Mesendoderm (in vitro differentiated cells): Measurements from ENCODE around the gene SMIM30.
A peak's percentile ranks its signal among the peaks of the same experiment; 100 is the strongest.

ENCODE experiments used
- DNase-seq: peaks from one replicate; pipeline ENCODE4 v3.0.0; 2013
- H2AK5ac ChIP-seq: 2 replicates; pipeline ENCODE4 v1.6.1; 2013; ENCODE audit warnings: low read length, inconsistent platforms
- H2BK120ac ChIP-seq: 2 replicates; pipeline ENCODE4 v1.6.1; 2013; ENCODE audit warnings: low read depth, mild to moderate bottlenecking, low read length, moderate library complexity, mixed read lengths
- H2BK15ac ChIP-seq: replicated peaks from 2 replicates; pipeline ENCODE4 v1.6.1; 2013; ENCODE audit warnings: low read depth, mild to moderate bottlenecking, moderate library complexity
- H2BK5ac ChIP-seq: 2 replicates; pipeline ENCODE4 v1.6.1; 2013; ENCODE audit warnings: low read length, inconsistent platforms
- H3K18ac ChIP-seq: 2 replicates; pipeline ENCODE4 v1.6.1; 2013; ENCODE audit warnings: mild to moderate bottlenecking, low read length, mixed read lengths
- H3K23ac ChIP-seq: one replicate; pipeline ENCODE4 v1.6.1; 2013; ENCODE audit warnings: low read length
- H3K27ac ChIP-seq: 2 replicates; pipeline ENCODE4 v1.5.1; 2013; ENCODE audit warnings: low read depth, mild to moderate bottlenecking, inconsistent platforms, low read length, moderate library complexity
- H3K27me3 ChIP-seq: 2 replicates; pipeline ENCODE4 v1.6.1; 2013; ENCODE audit warnings: low read length, control low read depth, mild to moderate bottlenecking, inconsistent platforms; ENCODE audit not compliant: insufficient read depth, poor library complexity
- H3K36me3 ChIP-seq: 2 replicates; pipeline ENCODE4 v1.6.1; 2013; ENCODE audit warnings: low read length, inconsistent platforms; ENCODE audit not compliant: control insufficient read depth, insufficient read depth
- H3K4ac ChIP-seq: one replicate; pipeline ENCODE4 v1.6.1; 2013; ENCODE audit warnings: low read depth, mild to moderate bottlenecking, low read length, moderate library complexity
- H3K4me1 ChIP-seq: 2 replicates; pipeline ENCODE4 v1.6.1; 2013; ENCODE audit warnings: low read depth, low read length, inconsistent platforms; ENCODE audit not compliant: control insufficient read depth
- H3K4me2 ChIP-seq: 2 replicates; pipeline ENCODE4 v1.6.1; 2013; ENCODE audit warnings: low read length
- H3K4me3 ChIP-seq: 2 replicates; pipeline ENCODE4 v1.5.1; 2013; ENCODE audit warnings: mild to moderate bottlenecking, low read length
- H3K56ac ChIP-seq: one replicate; pipeline ENCODE4 v1.6.1; 2013; ENCODE audit warnings: low read length
- H3K79me1 ChIP-seq: 2 replicates; pipeline ENCODE4 v1.6.1; 2013; ENCODE audit warnings: low read length, inconsistent platforms
- H3K79me2 ChIP-seq: 2 replicates; pipeline ENCODE4 v1.6.1; 2013; ENCODE audit warnings: mild to moderate bottlenecking, low read length; ENCODE audit not compliant: control insufficient read depth, insufficient read depth
- H3K9ac ChIP-seq: 2 replicates; pipeline ENCODE4 v1.6.1; 2013; ENCODE audit warnings: low read length, inconsistent platforms
- H4K5ac ChIP-seq: one replicate; pipeline ENCODE4 v1.6.1; 2013; ENCODE audit warnings: low read length
- H4K8ac ChIP-seq: one replicate; pipeline ENCODE4 v1.6.1; 2013; ENCODE audit warnings: low read depth, mild to moderate bottlenecking, control low read depth, low read length, moderate library complexity
- WGBS: extraction: QIAGEN DNeasy Blood & Tissue Kit; methylation state at CpG from one replicate; pipeline ENCODE4 v1.1.7; 2013; ENCODE audit warnings: low lambda C conversion rate, missing lambda C conversion rate; ENCODE audit not compliant: insufficient coverage; ENCODE audit errors: extremely low coverage; 5-methylcytosine and 5-hydroxymethylcytosine counted together

The SMIM30 gene

DNA sequence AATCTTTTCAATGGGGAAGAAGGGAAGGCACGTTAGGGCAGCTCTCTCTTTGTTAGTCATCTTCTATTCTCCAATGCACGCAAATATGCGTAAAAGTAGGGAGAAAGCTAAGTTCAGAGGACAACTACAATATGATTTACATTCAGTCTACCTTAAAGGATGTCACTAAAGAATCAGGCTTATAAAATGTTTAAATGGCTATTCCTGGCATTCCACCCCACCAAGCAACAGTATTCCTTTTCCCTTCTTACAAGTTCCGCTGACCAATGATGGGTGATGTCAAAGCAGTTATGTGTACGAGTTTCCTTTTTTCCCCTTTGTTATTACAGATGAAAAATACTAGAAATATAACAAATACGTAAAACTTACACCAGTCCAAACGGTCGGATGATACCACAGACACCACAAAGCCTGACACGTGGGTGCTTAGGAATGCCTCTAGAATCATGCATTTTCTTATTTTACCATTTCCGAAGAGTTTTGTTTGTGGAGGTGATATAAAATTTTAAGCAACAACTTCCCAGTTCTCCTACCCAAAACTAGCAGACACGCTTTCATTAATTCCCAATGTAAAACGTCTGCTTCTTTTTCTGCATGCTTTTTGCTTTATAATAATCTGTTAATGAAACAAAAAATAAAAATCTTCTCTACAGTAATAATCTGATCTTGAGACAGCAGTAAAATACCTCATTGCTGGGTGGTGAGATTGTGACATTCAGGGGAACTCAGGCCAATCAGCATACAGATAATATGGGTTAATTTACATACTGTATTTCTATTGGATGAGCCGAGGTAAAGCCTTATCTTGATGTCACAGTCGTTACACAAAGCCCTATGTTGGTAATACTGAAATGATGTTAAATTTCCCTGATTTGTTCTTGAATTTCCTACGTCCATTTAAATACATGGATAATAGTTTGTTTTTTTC, 31.0 kb downstream of the SMIM30 start:
- WGBS = no CpG with 5 or more reads among the region's 15 CpGs
- DNase-seq = peak; percentile 76
- Histone ChIP-seq H2BK120ac (no peak overlapping the region), H3K79me1 (no peaks in the 10 kb centered on the region), H3K27me3 (no peaks in the 10 kb centered on the region), H3K9ac (peak overlapping the region; percentile 3), H2AK5ac (no peak overlapping the region), H4K5ac (no peak overlapping the region), H3K18ac (no peak overlapping the region), H3K36me3 (no peaks in the 10 kb centered on the region), H3K27ac (no peak overlapping the region), H4K8ac (no peak overlapping the region), H3K79me2 (no peaks in the 10 kb centered on the region), H2BK5ac (no peak overlapping the region), H3K4me2 (peak overlapping the region; percentile 10), H3K4me3 (no peak overlapping the region), H3K4ac (no peak overlapping the region), H3K56ac (peak overlapping the region; percentile 22), H3K4me1 (peaks cover 2% of the 10 kb centered on the region), H2BK15ac (no peak overlapping the region), H3K23ac (no peak overlapping the region)

DNA sequence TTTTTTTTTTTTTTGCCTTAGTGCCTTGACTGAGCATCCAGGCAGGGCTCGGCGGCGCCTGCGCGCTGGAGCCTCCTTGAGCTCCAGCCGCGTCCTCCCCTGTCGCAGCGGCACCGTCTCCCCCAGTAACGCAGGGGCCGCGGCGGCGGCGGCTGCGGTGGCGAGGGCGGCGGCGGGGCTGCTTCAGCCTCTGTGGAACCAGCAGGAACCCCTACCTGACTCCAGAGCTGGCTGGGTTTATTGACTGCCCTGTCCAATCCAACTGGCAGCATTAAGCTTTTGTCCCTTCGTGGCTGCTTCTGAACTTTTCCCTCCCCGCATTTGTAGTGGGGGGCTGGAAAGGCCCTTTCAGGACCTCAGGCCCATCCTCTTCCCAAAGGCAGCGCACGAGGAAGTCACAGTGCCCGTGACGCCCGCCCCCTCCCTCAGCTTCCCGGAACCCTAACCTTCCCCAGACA, 31.9 kb downstream of the SMIM30 start, which contains the start of gene GPR85:
GPR85 (minus strand) TSS at position 397 of the 458 bp plus-strand sequence. CDS start 2,106 bp downstream, outside the sequence.
- no peak within 1 kb of the TSS for H2BK15ac ChIP-seq
- H4K8ac ChIP-seq = peak within 1 kb of the TSS; percentile 65
- H3K4me1 ChIP-seq = peaks cover 2% of the 10 kb centered on the region
- no peaks in the 10 kb centered on the region for H3K36me3 ChIP-seq
- no peak within 1 kb of the TSS for H2BK5ac ChIP-seq
- no peaks in the 10 kb centered on the region for H3K27me3 ChIP-seq
- no CpG with 5 or more reads among the region's 29 CpGs for WGBS
- no peaks in the 10 kb centered on the region for H3K79me2 ChIP-seq
- no peak within 1 kb of the TSS for H3K27ac ChIP-seq
- H3K56ac ChIP-seq = peak within 1 kb of the TSS; percentile 91
- peak within 1 kb of the TSS; percentile 75 for H3K9ac ChIP-seq
- peak within 1 kb of the TSS; percentile 55 for H3K4me3 ChIP-seq
- H3K4ac ChIP-seq = no peak within 1 kb of the TSS
- DNase-seq = peak; percentile 86
- H4K5ac ChIP-seq = no peak within 1 kb of the TSS
- H3K79me1 ChIP-seq = no peaks in the 10 kb centered on the region
- peak within 1 kb of the TSS; percentile 85 for H3K18ac ChIP-seq
- peak within 1 kb of the TSS; percentile 94 for H3K4me2 ChIP-seq
- no peak within 1 kb of the TSS for H2BK120ac ChIP-seq
- H2AK5ac ChIP-seq = no peak within 1 kb of the TSS
- no peak within 1 kb of the TSS for H3K23ac ChIP-seq

DNA sequence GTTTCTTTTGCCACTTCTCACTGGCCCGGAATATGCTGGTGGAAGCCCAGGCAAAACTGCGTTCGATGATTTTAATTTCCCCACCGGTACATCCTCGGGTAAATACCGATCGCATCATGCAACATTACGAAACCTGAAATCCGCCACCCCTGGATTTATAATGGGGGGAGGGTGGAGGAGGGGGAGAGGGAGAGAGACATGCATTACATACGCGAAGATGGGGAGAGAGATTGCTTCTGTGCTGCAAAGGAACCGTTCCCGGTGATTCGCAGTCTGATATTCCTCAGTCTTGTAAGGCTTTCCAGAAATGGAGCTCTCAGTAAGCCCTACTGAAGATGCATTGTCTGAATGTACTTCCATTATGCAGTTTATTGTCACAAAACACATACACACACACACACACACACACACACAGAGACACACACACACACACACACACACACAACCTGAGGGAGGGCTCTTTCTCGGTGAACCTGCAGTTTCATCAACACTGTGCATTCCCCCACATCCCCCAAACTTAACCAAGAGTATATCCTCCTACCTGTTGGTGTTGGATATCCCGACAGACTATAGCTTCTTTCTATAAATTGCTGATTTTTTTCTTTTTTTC, 32.5 kb downstream of the SMIM30 start:
- Histone ChIP-seq H4K5ac (no peak overlapping the region), H4K8ac (no peak overlapping the region), H3K27me3 (no peaks in the 10 kb centered on the region), H2BK120ac (no peak overlapping the region), H3K56ac (peak overlapping the region; percentile 3), H3K27ac (no peak overlapping the region), H3K23ac (no peak overlapping the region), H3K9ac (no peak overlapping the region), H2AK5ac (no peak overlapping the region), H3K4ac (no peak overlapping the region), H2BK15ac (no peak overlapping the region), H3K79me1 (no peaks in the 10 kb centered on the region), H3K36me3 (no peaks in the 10 kb centered on the region), H3K4me1 (peaks cover 2% of the 10 kb centered on the region), H3K4me3 (no peak overlapping the region), H3K18ac (no peak overlapping the region), H2BK5ac (no peak overlapping the region), H3K79me2 (no peaks in the 10 kb centered on the region), H3K4me2 (no peak overlapping the region)
- peak; percentile 13 for DNase-seq
- no CpG with 5 or more reads among the region's 16 CpGs for WGBS

DNA sequence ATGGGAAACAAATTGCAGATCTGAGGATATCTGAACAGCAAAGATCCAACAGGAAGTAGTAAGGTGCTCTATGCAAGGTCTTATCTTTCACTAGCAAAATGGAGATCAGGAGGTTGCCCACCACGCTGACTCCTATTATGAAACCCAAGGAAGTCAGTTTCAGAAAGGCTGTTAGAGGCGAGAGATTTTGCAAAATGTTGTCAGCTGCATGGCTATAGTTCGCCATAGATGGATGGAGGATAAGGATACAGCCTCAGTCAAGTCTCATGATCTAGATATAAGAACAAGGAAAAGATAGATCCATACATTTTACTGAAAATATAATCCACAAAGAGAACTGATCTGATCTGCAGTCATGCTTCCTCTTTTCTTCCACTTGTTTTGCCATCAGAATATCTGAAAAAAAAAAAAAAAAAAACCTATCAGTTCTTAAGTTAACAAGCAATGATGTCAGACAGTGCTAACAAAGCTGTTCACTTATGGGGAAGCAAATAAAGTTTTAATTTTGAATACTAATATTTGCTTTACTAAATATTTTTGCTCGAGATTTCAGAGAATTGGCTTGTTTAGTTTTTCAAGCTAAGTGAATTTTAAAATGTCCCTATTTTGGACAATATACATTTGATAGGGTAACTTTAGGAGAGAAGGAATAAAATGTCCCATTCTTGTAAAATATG, 33.7 kb downstream of the SMIM30 start:
- no peak overlapping the region for H3K4ac ChIP-seq
- H3K4me3 ChIP-seq = no peak overlapping the region
- H4K5ac ChIP-seq = no peak overlapping the region
- no peak overlapping the region for H2BK5ac ChIP-seq
- H3K36me3 ChIP-seq = no peaks in the 10 kb centered on the region
- H3K79me1 ChIP-seq = no peaks in the 10 kb centered on the region
- H3K27ac ChIP-seq = no peak overlapping the region
- WGBS = no CpG with 5 or more reads among the region's 4 CpGs
- H2BK120ac ChIP-seq = no peak overlapping the region
- no peak overlapping the region for H3K56ac ChIP-seq
- H3K27me3 ChIP-seq = peaks cover 3% of the 10 kb centered on the region
- DNase-seq = no peak
- no peak overlapping the region for H4K8ac ChIP-seq
- H3K4me1 ChIP-seq = peaks cover 2% of the 10 kb centered on the region
- H3K23ac ChIP-seq = no peak overlapping the region
- H3K18ac ChIP-seq = no peak overlapping the region
- no peaks in the 10 kb centered on the region for H3K79me2 ChIP-seq
- H3K9ac ChIP-seq = no peak overlapping the region
- no peak overlapping the region for H3K4me2 ChIP-seq
- no peak overlapping the region for H2AK5ac ChIP-seq
- no peak overlapping the region for H2BK15ac ChIP-seq

DNA sequence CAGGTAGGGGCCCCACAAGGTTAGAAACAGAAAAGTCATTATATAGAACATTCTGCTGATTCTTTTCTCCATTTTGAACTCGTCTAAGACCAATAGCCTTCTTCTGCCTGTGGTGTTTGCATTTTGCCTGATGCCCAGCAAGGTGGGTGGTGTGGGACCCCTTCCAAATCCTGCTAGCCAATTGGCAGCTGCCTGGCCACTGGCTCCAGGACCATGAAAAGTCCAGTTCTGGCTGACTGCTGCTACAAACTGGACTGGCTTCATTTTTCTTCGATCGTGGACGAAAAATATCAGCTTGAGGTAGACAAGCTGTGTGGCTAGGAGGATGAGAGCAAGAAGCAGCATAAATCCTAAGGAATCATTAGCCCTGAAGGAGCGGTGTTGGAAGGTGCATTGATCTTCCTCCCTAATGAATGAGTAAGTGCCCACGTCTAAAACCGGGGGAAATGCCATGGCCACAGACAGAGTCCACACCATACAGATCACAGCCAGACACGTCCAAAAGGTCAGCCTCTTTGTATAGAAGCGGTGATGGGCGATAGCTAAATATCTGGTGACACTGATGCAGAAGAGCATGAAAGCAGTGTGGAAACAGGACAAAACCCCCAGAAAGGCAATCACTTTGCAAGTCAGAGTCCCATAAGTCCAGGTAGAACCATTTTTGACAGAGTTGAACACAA, 34.4 kb downstream of the SMIM30 start:
- Histone ChIP-seq H2AK5ac (no peak overlapping the region), H2BK120ac (no peak overlapping the region), H2BK15ac (no peak overlapping the region), H4K8ac (no peak overlapping the region), H3K4me3 (no peak overlapping the region), H3K4ac (no peak overlapping the region), H3K27me3 (peaks cover 4% of the 10 kb centered on the region), H4K5ac (no peak overlapping the region), H3K27ac (no peak overlapping the region), H3K18ac (no peak overlapping the region), H3K79me2 (no peaks in the 10 kb centered on the region), H3K23ac (no peak overlapping the region), H3K9ac (no peak overlapping the region), H2BK5ac (no peak overlapping the region), H3K56ac (no peak overlapping the region), H3K4me1 (peaks cover 2% of the 10 kb centered on the region), H3K4me2 (no peak overlapping the region), H3K79me1 (no peaks in the 10 kb centered on the region), H3K36me3 (no peaks in the 10 kb centered on the region)
- no CpG with 5 or more reads among the region's 10 CpGs for WGBS
- DNase-seq = no peak
